Mesenchymal stem cell (in vitro differentiated cells and primary cell): ENCODE data around the gene HPSE2.

Experiments used
- DNase-seq: peaks from one replicate; pipeline ENCODE4 v3.0.0-alpha.2; 2013
- H2AFZ ChIP-seq: one replicate; pipeline ENCODE4 v1.6.1; 2013; ENCODE audit warnings: low read depth, mild to moderate bottlenecking, control low read depth, inconsistent platforms, low read length, moderate library complexity
- H2AK5ac ChIP-seq: 2 replicates; pipeline ENCODE4 v1.6.1; 2013; ENCODE audit warnings: low read length, moderate library complexity, mild to moderate bottlenecking, inconsistent platforms; ENCODE audit not compliant: severe bottlenecking
- H2BK120ac ChIP-seq: one replicate; pipeline ENCODE4 v1.6.1; 2013; ENCODE audit warnings: low read depth, mild to moderate bottlenecking, inconsistent platforms, low read length, moderate library complexity
- H2BK12ac ChIP-seq, 2 experiments: one replicate each; pipeline ENCODE4 v1.6.1; 2013; ENCODE audit warnings: inconsistent platforms in 2 of 2, low read length in 2 of 2, mild to moderate bottlenecking in 2 of 2, moderate library complexity in 2 of 2, control low read depth in 1 of 2
- H2BK15ac ChIP-seq: one replicate; pipeline ENCODE4 v1.6.1; 2013; ENCODE audit warnings: mild to moderate bottlenecking, low read depth, inconsistent platforms; ENCODE audit not compliant: poor library complexity, severe bottlenecking
- H2BK5ac ChIP-seq: 2 replicates; pipeline ENCODE4 v1.6.1; 2013; ENCODE audit warnings: low read depth, mild to moderate bottlenecking, low read length, control low read depth, inconsistent platforms; ENCODE audit not compliant: poor library complexity, severe bottlenecking
- H3K14ac ChIP-seq, 2 experiments: one replicate each; pipeline ENCODE4 v1.6.1; 2013; ENCODE audit warnings: inconsistent platforms in 2 of 2, low read length in 2 of 2, control low read depth in 1 of 2, mild to moderate bottlenecking in 1 of 2, moderate library complexity in 1 of 2
- H3K18ac ChIP-seq, 2 experiments: one replicate each; pipeline ENCODE4 v1.6.1; 2013; ENCODE audit warnings: inconsistent platforms in 2 of 2, low read length in 2 of 2, control low read depth in 1 of 2, low read depth in 1 of 2, mild to moderate bottlenecking in 1 of 2
- H3K23ac ChIP-seq, 2 experiments: one replicate each; pipeline ENCODE4 v1.6.1; 2013; ENCODE audit warnings: inconsistent platforms in 2 of 2, low read length in 2 of 2, mild to moderate bottlenecking in 2 of 2, moderate library complexity in 2 of 2, control low read depth in 1 of 2
- H3K27ac ChIP-seq: 2 replicates; pipeline ENCODE4 v1.5.1; 2013; ENCODE audit warnings: mild to moderate bottlenecking, moderate library complexity, low read length, control low read depth, inconsistent platforms; ENCODE audit not compliant: poor library complexity, severe bottlenecking
- H3K27me3 ChIP-seq, 2 experiments: 2 replicates each; pipeline versions ENCODE4 v1.6.1 to v1.7.0; 2013; ENCODE audit warnings: low read length in 2 of 2, mild to moderate bottlenecking in 2 of 2, moderate library complexity in 2 of 2, control low read depth in 1 of 2, inconsistent platforms in 1 of 2; ENCODE audit not compliant: control insufficient read depth in 1 of 2, insufficient read depth in 1 of 2
- H3K36me3 ChIP-seq, 2 experiments: 2 replicates each; pipeline versions ENCODE4 v1.6.1 to v1.7.0; 2013; ENCODE audit warnings: low read length in 2 of 2, control low read depth in 1 of 2, inconsistent platforms in 1 of 2, low read depth in 1 of 2, mild to moderate bottlenecking in 1 of 2; ENCODE audit not compliant: insufficient read depth in 2 of 2, control insufficient read depth in 1 of 2
- H3K4ac ChIP-seq, 2 experiments: one replicate each; pipeline ENCODE4 v1.6.1; 2013; ENCODE audit warnings: inconsistent platforms in 2 of 2, low read length in 2 of 2, mild to moderate bottlenecking in 2 of 2, moderate library complexity in 2 of 2, control low read depth in 1 of 2, low read depth in 1 of 2
- H3K4me1 ChIP-seq: 2 replicates; pipeline ENCODE4 v1.6.1; 2013; ENCODE audit warnings: low read depth, low read length, control low read depth; ENCODE audit not compliant: control insufficient read depth, insufficient read depth
- H3K4me2 ChIP-seq: 2 replicates; pipeline ENCODE4 v1.6.1; 2013; ENCODE audit warnings: low read length, mild to moderate bottlenecking, inconsistent platforms; ENCODE audit not compliant: poor library complexity, severe bottlenecking
- H3K4me3 ChIP-seq, 2 experiments: 2 replicates each; pipeline versions ENCODE4 v1.5.1 to v1.7.0; 2013; ENCODE audit warnings: low read length in 2 of 2, mild to moderate bottlenecking in 2 of 2, control low read depth in 1 of 2, low read depth in 1 of 2; ENCODE audit not compliant: insufficient read depth in 1 of 2
- H3K79me1 ChIP-seq: replicated peaks from 2 replicates; pipeline ENCODE4 v1.6.1; 2013; ENCODE audit warnings: mild to moderate bottlenecking, control low read depth, low read length, inconsistent platforms; ENCODE audit not compliant: poor library complexity, severe bottlenecking
- H3K9ac ChIP-seq: 2 replicates; pipeline ENCODE4 v1.7.0; 2013; ENCODE audit warnings: mild to moderate bottlenecking, low read length, moderate library complexity
- H3K9me3 ChIP-seq: 2 replicates; pipeline ENCODE4 v1.7.0; 2013; ENCODE audit warnings: mild to moderate bottlenecking, low read length; ENCODE audit not compliant: control insufficient read depth
- H4K8ac ChIP-seq: one replicate; pipeline ENCODE4 v1.6.1; 2013; ENCODE audit warnings: inconsistent platforms, mild to moderate bottlenecking, low read length, moderate library complexity
- H4K91ac ChIP-seq: one replicate; pipeline ENCODE4 v1.6.1; 2013; ENCODE audit warnings: mild to moderate bottlenecking, low read length, inconsistent platforms
- WGBS: methylation state at CpG from one replicate; pipeline ENCODE4 v1.1.7; 2013; ENCODE audit warnings: mixed read lengths; 5-methylcytosine and 5-hydroxymethylcytosine counted together

Gene HPSE2

GRCh38 chr10:98696516-98696915 is 539.1 kb downstream of the HPSE2 start:
- no peak overlapping the region for H2AK5ac ChIP-seq
- no peak for DNase-seq
- H2BK15ac ChIP-seq: no peak overlapping the region
- H3K4me1 ChIP-seq: no peaks in the 10 kb centered on the region
- peak overlapping the region; percentile 49 for H4K8ac ChIP-seq
- H3K9ac ChIP-seq: no peak overlapping the region
- no peak overlapping the region for H3K14ac ChIP-seq
- 59% methylated on average over 4 of the region's 5 CpGs for WGBS
- no peak overlapping the region for H3K27ac ChIP-seq
- H3K79me1 ChIP-seq: no peaks in the 10 kb centered on the region
- no peak overlapping the region for H2BK120ac ChIP-seq
- H3K23ac ChIP-seq: no peak overlapping the region
- H2BK5ac ChIP-seq: no peak overlapping the region
- no peaks in the 10 kb centered on the region for H3K27me3 ChIP-seq
- H2BK12ac ChIP-seq: peak overlapping the region; percentile 45 to 66
- H3K4me2 ChIP-seq: no peak overlapping the region
- no peaks in the 10 kb centered on the region for H3K9me3 ChIP-seq
- H3K4ac ChIP-seq: no peak overlapping the region
- no peaks in the 10 kb centered on the region for H3K36me3 ChIP-seq
- no peak overlapping the region for H3K4me3 ChIP-seq
- H3K18ac ChIP-seq: peak overlapping the region in 1 of 2 experiments; percentile 50
- no peak overlapping the region for H2AFZ ChIP-seq
- H4K91ac ChIP-seq: peak overlapping the region; percentile 25

- Histone ChIP-seq H2BK12ac (peak overlapping the region in 1 of 2 experiments; percentile 85), H3K4ac (no peak overlapping the region), H3K79me1 (no peaks in the 10 kb centered on the region), H3K4me1 (no peaks in the 10 kb centered on the region), H3K9me3 (no peaks in the 10 kb centered on the region), H4K8ac (no peak overlapping the region), H3K36me3 (no peaks in the 10 kb centered on the region), H3K4me2 (no peak overlapping the region), H3K18ac (no peak overlapping the region), H4K91ac (no peak overlapping the region), H3K23ac (no peak overlapping the region), H3K27me3 (no peaks in the 10 kb centered on the region), H2BK120ac (no peak overlapping the region), H3K27ac (no peak overlapping the region), H2AFZ (no peak overlapping the region), H3K14ac (no peak overlapping the region), H2BK15ac (no peak overlapping the region), H3K4me3 (no peak overlapping the region), H2AK5ac (no peak overlapping the region), H2BK5ac (no peak overlapping the region), H3K9ac (peak overlapping the region; percentile 17)
- DNase-seq: peak; percentile 55
These were observed 540.8 kb downstream of the HPSE2 start for GRCh38 chr10:98694883-98695282.

DNA sequence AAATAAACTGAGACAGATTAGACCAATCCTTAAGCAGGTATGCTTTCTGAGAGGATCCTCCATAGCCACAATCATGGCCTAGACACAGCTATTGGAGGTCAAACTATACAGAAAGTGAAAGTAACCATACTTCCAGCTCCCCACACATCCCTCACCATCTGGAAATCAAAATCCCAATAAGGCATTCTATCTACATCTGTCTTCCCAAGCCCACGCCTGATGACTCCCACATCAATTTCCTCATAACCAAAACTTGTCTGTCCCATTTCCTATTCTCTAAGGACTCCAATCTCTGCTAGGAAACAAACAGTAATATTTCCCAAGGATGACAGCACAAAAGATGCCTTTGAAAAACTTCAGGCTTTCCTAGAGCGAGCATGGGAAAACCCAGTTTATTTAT is 541.6 kb downstream of the HPSE2 start:
- Histone ChIP-seq H3K27me3 (no peaks in the 10 kb centered on the region), H3K4ac (no peak overlapping the region), H2AK5ac (no peak overlapping the region), H2BK5ac (no peak overlapping the region), H2BK120ac (no peak overlapping the region), H3K4me3 (no peak overlapping the region), H2BK15ac (no peak overlapping the region), H3K4me1 (no peaks in the 10 kb centered on the region), H4K8ac (no peak overlapping the region), H3K36me3 (no peaks in the 10 kb centered on the region), H3K4me2 (no peak overlapping the region), H3K9ac (peak overlapping the region; percentile 17), H3K18ac (peak overlapping the region in 1 of 2 experiments; percentile 54), H3K23ac (no peak overlapping the region), H2AFZ (no peak overlapping the region), H3K14ac (no peak overlapping the region), H3K27ac (no peak overlapping the region), H2BK12ac (no peak overlapping the region), H3K9me3 (no peaks in the 10 kb centered on the region), H3K79me1 (no peaks in the 10 kb centered on the region), H4K91ac (no peak overlapping the region)
- 50% methylated on average over 2 of the region's 2 CpGs for WGBS
- DNase-seq: peak; percentile 85

- Histone ChIP-seq H2BK15ac (no peak overlapping the region), H3K36me3 (no peaks in the 10 kb centered on the region), H2AFZ (no peak overlapping the region), H3K9ac (no peak overlapping the region), H2BK5ac (no peak overlapping the region), H2AK5ac (no peak overlapping the region), H3K4me1 (no peaks in the 10 kb centered on the region), H3K27me3 (no peaks in the 10 kb centered on the region), H3K79me1 (no peaks in the 10 kb centered on the region), H3K23ac (no peak overlapping the region), H3K4me2 (no peak overlapping the region), H3K4me3 (no peak overlapping the region), H4K91ac (no peak overlapping the region), H3K4ac (no peak overlapping the region), H3K9me3 (peaks cover 12% of the 10 kb centered on the region), H3K27ac (no peak overlapping the region), H3K18ac (no peak overlapping the region), H2BK120ac (no peak overlapping the region), H3K14ac (no peak overlapping the region), H4K8ac (no peak overlapping the region), H2BK12ac (no peak overlapping the region)
- WGBS: no CpG with 5 or more reads among the region's 1 CpG
- no peak for DNase-seq
These were observed 548.0 kb downstream of the HPSE2 start for GRCh38 chr10:98687685-98688084.
